ENCODE data around the gene TNFRSF19. TPM values are rescaled to one million over a fixed set of nuclear protein-coding genes. Genes with fewer than 3 reads are reported as not detected.

The TNFRSF19 gene
- total RNA-seq, 1 donor from 2014 or later = 36.5 TPM

- DNase-seq (ENCODE audit: missing footprints) = no peak
- ATAC-seq = no peak
- intact Hi-C loops (cut with DNase I) = no loop called here
Measured at GRCh38 chr13:23692816-23693215, 122.6 kb downstream of the TNFRSF19 start.

- ATAC-seq = no peak
- no peak for DNase-seq (ENCODE audit: missing footprints)
- intact Hi-C loops (cut with DNase I) = no loop called here
Measured at GRCh38 chr13:23695196-23695595, 125.0 kb downstream of the TNFRSF19 start.

GRCh38 chr13:23695711-23696464 is 125.7 kb downstream of the TNFRSF19 start:
- peak; percentile 80 for ATAC-seq
- intact Hi-C loops (cut with DNase I) = no loop called here
- DNase-seq (ENCODE audit: missing footprints) = peak; percentile 86

- no peak for DNase-seq (ENCODE audit: missing footprints)
- intact Hi-C loops (cut with DNase I) = no loop called here
- ATAC-seq = no peak
Measured at GRCh38 chr13:23696610-23697009, 126.4 kb downstream of the TNFRSF19 start.

GRCh38 chr13:23697772-23698313 is 127.6 kb downstream of the TNFRSF19 start:
- intact Hi-C loops (cut with DNase I) = no loop called here
- DNase-seq (ENCODE audit: missing footprints) = no peak
- ATAC-seq = no peak

GRCh38 chr13:23699271-23699670 is 129.1 kb downstream of the TNFRSF19 start:
- intact Hi-C loops (cut with DNase I) = no loop called here
- no peak for DNase-seq (ENCODE audit: missing footprints)
- ATAC-seq = no peak

- no peak for DNase-seq (ENCODE audit: missing footprints)
- ATAC-seq = peak; percentile 1
- intact Hi-C loops (cut with DNase I) = loop anchor here (5.0 kb wide), 1 partner anchor 124 kb away; no protein-coding TSS in a partner anchor
Measured at GRCh38 chr13:23701186-23701585, 131.0 kb downstream of the TNFRSF19 start.

- intact Hi-C loops (cut with DNase I) = loop anchor here (5.0 kb wide), 1 partner anchor 124 kb away; no protein-coding TSS in a partner anchor
- ATAC-seq = peak; percentile 96
- DNase-seq (ENCODE audit: missing footprints) = peak; percentile 92
Measured at GRCh38 chr13:23701636-23702035, 131.4 kb downstream of the TNFRSF19 start.

- intact Hi-C loops (cut with DNase I) = loop anchor here (5.0 kb wide), 1 partner anchor 126 kb away; no protein-coding TSS in a partner anchor
- DNase-seq (ENCODE audit: missing footprints) (no peak), ATAC-seq (no peak)
Measured at GRCh38 chr13:23703246-23703860, 133.1 kb downstream of the TNFRSF19 start.

- DNase-seq (ENCODE audit: missing footprints) (no peak), ATAC-seq (no peak)
- intact Hi-C loops (cut with DNase I) = loop anchor here (5.0 kb wide), 1 partner anchor 238 kb away; no protein-coding TSS in a partner anchor
Measured at GRCh38 chr13:23705583-23705982, 135.4 kb downstream of the TNFRSF19 start.

- intact Hi-C loops (cut with DNase I) = loop anchor here (5.0 kb wide), 1 partner anchor 240 kb away; no protein-coding TSS in a partner anchor
- DNase-seq (ENCODE audit: missing footprints) (no peak), ATAC-seq (no peak)
Measured at GRCh38 chr13:23707674-23708073, 137.5 kb downstream of the TNFRSF19 start.

- ATAC-seq (peak; percentile 89), DNase-seq (ENCODE audit: missing footprints) (no peak)
- intact Hi-C loops (cut with DNase I) = loop anchor here (5.0 kb wide), 1 partner anchor 242 kb away; no protein-coding TSS in a partner anchor
Measured at GRCh38 chr13:23709536-23709935, 139.3 kb downstream of the TNFRSF19 start.

- intact Hi-C loops (cut with DNase I) = no loop called here
- ATAC-seq = no peak
- no peak for DNase-seq (ENCODE audit: missing footprints)
Measured at GRCh38 chr13:23710366-23710765, 140.2 kb downstream of the TNFRSF19 start.

GRCh38 chr13:23711355-23711754 is 141.1 kb downstream of the TNFRSF19 start:
- DNase-seq (ENCODE audit: missing footprints) (no peak), ATAC-seq (no peak)
- intact Hi-C loops (cut with DNase I) = no loop called here

GRCh38 chr13:23714672-23715071 is 144.5 kb downstream of the TNFRSF19 start:
- no peak for DNase-seq (ENCODE audit: missing footprints)
- intact Hi-C loops (cut with DNase I) = loop anchor here (5.0 kb wide), 1 partner anchor 158 kb away; no protein-coding TSS in a partner anchor
- no peak for ATAC-seq

- DNase-seq (ENCODE audit: missing footprints) = no peak
- ATAC-seq = no peak
- intact Hi-C loops (cut with DNase I) = loop anchor here (5.0 kb wide), 1 partner anchor 157 kb away; no protein-coding TSS in a partner anchor
Measured at GRCh38 chr13:23715092-23715761, 145.0 kb downstream of the TNFRSF19 start.

GRCh38 chr13:23715762-23716235 is 145.6 kb downstream of the TNFRSF19 start:
- ATAC-seq (peak; percentile 44), DNase-seq (ENCODE audit: missing footprints) (no peak)
- intact Hi-C loops (cut with DNase I) = loop anchor here (5.0 kb wide), 1 partner anchor 157 kb away; no protein-coding TSS in a partner anchor

GRCh38 chr13:23716401-23716800 is 146.2 kb downstream of the TNFRSF19 start:
- DNase-seq (ENCODE audit: missing footprints) (no peak), ATAC-seq (no peak)
- intact Hi-C loops (cut with DNase I) = loop anchor here (5.0 kb wide), 1 partner anchor 156 kb away; no protein-coding TSS in a partner anchor

- intact Hi-C loops (cut with DNase I) = loop anchor here (5.0 kb wide), 1 partner anchor 153 kb away; no protein-coding TSS in a partner anchor
- no peak for ATAC-seq
- DNase-seq (ENCODE audit: missing footprints) = no peak
Measured at GRCh38 chr13:23718996-23719395, 148.8 kb downstream of the TNFRSF19 start.

Data from Right ventricle myocardium inferior (tissue), 1 donor.